GM08714 (cell line): ENCODE results near the gene DCC.

Source experiments
- H3K4me3 ChIP-seq: fragments of 200-500 bp; sonication (Bioruptor generic); 2 replicates; pipeline ENCODE4 v1.5.1; 2014; ENCODE audit warnings: mild to moderate bottlenecking, low read length, inconsistent platforms
- ZNF274 ChIP-seq: IDR thresholded peaks from 2 replicates; pipeline ENCODE4 v1.6.1; 2012; ENCODE audit warnings: mild to moderate bottlenecking, low read depth, low read length

The DCC gene

GRCh38 chr18:53093636-53094035 is 753.6 kb downstream of the DCC start:
- no peak for TF ChIP-seq ZNF274
- H3K4me3 ChIP-seq: no peak overlapping the region

- no peak overlapping the region for H3K4me3 ChIP-seq
- TF ChIP-seq ZNF274: no peak
Measured at GRCh38 chr18:53101536-53102105, 761.6 kb downstream of the DCC start.

GRCh38 chr18:53114441-53114840 is 774.4 kb downstream of the DCC start:
- TF ChIP-seq ZNF274: no peak

GRCh38 chr18:53115876-53116585 is 776.0 kb downstream of the DCC start:
- TF ChIP-seq ZNF274: no peak
- no peak overlapping the region for H3K4me3 ChIP-seq

More at GRCh38 chr18:53114441-53114840, 774.4 kb downstream of the DCC start:
- no peak overlapping the region for H3K4me3 ChIP-seq

GRCh38 chr18:53117851-53118250 is 777.9 kb downstream of the DCC start:
- no peak for TF ChIP-seq ZNF274

GRCh38 chr18:53126210-53126609 is 786.2 kb downstream of the DCC start:
- TF ChIP-seq ZNF274: no peak
- H3K4me3 ChIP-seq: no peak overlapping the region

More at GRCh38 chr18:53117851-53118250, 777.9 kb downstream of the DCC start:
- H3K4me3 ChIP-seq: no peak overlapping the region

- TF ChIP-seq ZNF274: no peak
- no peak overlapping the region for H3K4me3 ChIP-seq
Measured at GRCh38 chr18:53131001-53131400, 791.0 kb downstream of the DCC start.

- no peak for TF ChIP-seq ZNF274
- H3K4me3 ChIP-seq: no peak overlapping the region
Measured at GRCh38 chr18:53134711-53135110, 794.7 kb downstream of the DCC start.

- no peak for TF ChIP-seq ZNF274
- H3K4me3 ChIP-seq: no peak overlapping the region
Measured at GRCh38 chr18:53135654-53136053, 795.7 kb downstream of the DCC start.

- TF ChIP-seq ZNF274: no peak
- no peak overlapping the region for H3K4me3 ChIP-seq
Measured at GRCh38 chr18:53139746-53140500, 799.9 kb downstream of the DCC start.

GRCh38 chr18:53142005-53142404 is 802.0 kb downstream of the DCC start:
- no peak overlapping the region for H3K4me3 ChIP-seq
- no peak for TF ChIP-seq ZNF274

- no peak for TF ChIP-seq ZNF274
- H3K4me3 ChIP-seq: no peak overlapping the region
Measured at GRCh38 chr18:53147472-53147871, 807.5 kb downstream of the DCC start.

GRCh38 chr18:53148123-53148522 is 808.1 kb downstream of the DCC start:
- H3K4me3 ChIP-seq: no peak overlapping the region
- TF ChIP-seq ZNF274: no peak

GRCh38 chr18:53152476-53152875 is 812.5 kb downstream of the DCC start:
- no peak for TF ChIP-seq ZNF274

GRCh38 chr18:53153281-53153680 is 813.3 kb downstream of the DCC start:
- no peak for TF ChIP-seq ZNF274
- H3K4me3 ChIP-seq: no peak overlapping the region

More at GRCh38 chr18:53152476-53152875, 812.5 kb downstream of the DCC start:
- H3K4me3 ChIP-seq: no peak overlapping the region
